IPS-18a (cell line): Measurements from ENCODE around the gene FADS2.
A peak's percentile ranks its signal among the peaks of the same experiment; 100 is the strongest.

Experiments used
- H3K27ac ChIP-seq: one replicate; pipeline ENCODE4 v1.5.1; 2013; ENCODE audit warnings: low read length
- H3K27me3 ChIP-seq: one replicate; pipeline ENCODE4 v1.6.1; 2013; ENCODE audit warnings: mild to moderate bottlenecking, low read length; ENCODE audit not compliant: control insufficient read depth, insufficient read depth
- H3K36me3 ChIP-seq: one replicate; pipeline ENCODE4 v1.6.1; 2013; ENCODE audit warnings: low read depth, low read length; ENCODE audit not compliant: control insufficient read depth
- H3K4me1 ChIP-seq: one replicate; pipeline ENCODE4 v1.6.1; 2013; ENCODE audit warnings: low read depth, low read length; ENCODE audit not compliant: control insufficient read depth
- H3K4me3 ChIP-seq: one replicate; pipeline ENCODE4 v1.5.1; 2013; ENCODE audit warnings: low read length
- H3K9ac ChIP-seq: one replicate; pipeline ENCODE4 v1.6.1; 2013; ENCODE audit warnings: mild to moderate bottlenecking, low read length, moderate library complexity
- H3K9me3 ChIP-seq: one replicate; pipeline ENCODE4 v1.6.1; 2013; ENCODE audit warnings: low read depth, low read length; ENCODE audit not compliant: control insufficient read depth

The FADS2 gene

DNA sequence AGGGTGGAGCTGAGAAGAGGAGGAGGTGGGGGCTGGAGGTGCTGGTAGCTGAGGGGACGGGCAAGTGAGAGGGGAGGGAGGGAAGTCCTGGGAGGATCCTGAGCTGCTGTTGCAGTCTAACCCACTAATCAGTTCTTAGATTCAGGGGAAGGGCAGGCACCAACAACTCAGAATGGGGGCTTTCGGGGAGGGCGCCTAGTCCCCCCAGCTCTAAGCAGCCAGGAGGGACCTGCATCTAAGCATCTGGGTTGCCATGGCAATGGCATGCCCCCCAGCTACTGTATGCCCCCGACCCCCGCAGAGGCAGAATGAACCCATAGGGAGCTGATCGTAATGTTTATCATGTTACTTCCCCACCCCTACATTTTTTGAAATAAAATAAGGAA lies 38.9 kb downstream of the FADS2 start:
- Histone ChIP-seq H3K4me1 (peaks cover 4% of the 10 kb centered on the region), H3K36me3 (peaks cover 34% of the 10 kb centered on the region), H3K27ac (no peak overlapping the region), H3K4me3 (no peak overlapping the region), H3K9me3 (no peaks in the 10 kb centered on the region), H3K27me3 (peaks cover 8% of the 10 kb centered on the region), H3K9ac (no peak overlapping the region)

GRCh38 chr11:61868571-61869428 lies 40.7 kb downstream of the FADS2 start:
- H3K4me1 ChIP-seq: peaks cover 4% of the 10 kb centered on the region
- no peak overlapping the region for H3K9ac ChIP-seq
- H3K27me3 ChIP-seq: peaks cover 11% of the 10 kb centered on the region
- peaks cover 21% of the 10 kb centered on the region for H3K36me3 ChIP-seq
- H3K9me3 ChIP-seq: no peaks in the 10 kb centered on the region
- no peak overlapping the region for H3K27ac ChIP-seq
- no peak overlapping the region for H3K4me3 ChIP-seq

GRCh38 chr11:61869429-61869707 lies 41.3 kb downstream of the FADS2 start:
- H3K27ac ChIP-seq: no peak overlapping the region

GRCh38 chr11:61869708-61870451 lies 41.8 kb downstream of the FADS2 start:
- H3K9ac ChIP-seq: no peak overlapping the region
- peaks cover 11% of the 10 kb centered on the region for H3K27me3 ChIP-seq
- H3K4me3 ChIP-seq: no peak overlapping the region
- H3K27ac ChIP-seq: no peak overlapping the region
- H3K36me3 ChIP-seq: peaks cover 15% of the 10 kb centered on the region
- no peaks in the 10 kb centered on the region for H3K9me3 ChIP-seq
- H3K4me1 ChIP-seq: peaks cover 4% of the 10 kb centered on the region

More at GRCh38 chr11:61869429-61869707, 41.3 kb downstream of the FADS2 start:
- H3K4me3 ChIP-seq: no peak overlapping the region
- peaks cover 20% of the 10 kb centered on the region for H3K36me3 ChIP-seq
- no peaks in the 10 kb centered on the region for H3K9me3 ChIP-seq
- H3K4me1 ChIP-seq: peaks cover 4% of the 10 kb centered on the region
- no peak overlapping the region for H3K9ac ChIP-seq
- peaks cover 11% of the 10 kb centered on the region for H3K27me3 ChIP-seq

DNA sequence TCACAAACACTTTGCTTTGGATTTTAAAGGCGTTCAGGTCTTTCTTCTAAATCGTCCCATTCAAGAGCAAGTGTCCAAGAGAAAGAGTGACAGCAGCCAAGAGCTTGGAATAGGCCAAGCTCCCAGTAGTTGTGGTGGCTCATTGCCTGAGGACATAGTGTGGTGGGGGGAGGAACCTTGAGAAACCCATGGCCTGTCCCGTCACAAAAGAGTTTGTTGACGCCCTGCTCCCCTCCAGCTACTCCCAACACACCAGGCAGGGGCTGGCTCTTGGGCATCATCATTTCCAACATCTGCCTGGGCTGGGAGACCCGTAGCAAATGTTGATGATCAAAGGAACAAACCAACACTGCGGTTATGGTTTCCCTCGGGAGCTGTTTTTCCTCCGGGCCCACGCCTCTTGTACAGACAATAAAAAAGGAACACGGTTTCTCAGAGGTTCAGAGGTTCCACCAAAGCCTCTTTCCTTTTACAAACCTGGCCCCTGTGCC lies 42.5 kb downstream of the FADS2 start:
- Histone ChIP-seq H3K4me3 (no peak overlapping the region), H3K9me3 (no peaks in the 10 kb centered on the region), H3K27ac (no peak overlapping the region), H3K36me3 (peaks cover 8% of the 10 kb centered on the region), H3K27me3 (peaks cover 11% of the 10 kb centered on the region), H3K4me1 (peaks cover 4% of the 10 kb centered on the region), H3K9ac (no peak overlapping the region)

- H3K4me1 ChIP-seq: peaks cover 4% of the 10 kb centered on the region
- peak overlapping the region; percentile 25 for H3K4me3 ChIP-seq
- H3K9me3 ChIP-seq: no peaks in the 10 kb centered on the region
- peaks cover 11% of the 10 kb centered on the region for H3K27me3 ChIP-seq
- peaks cover 4% of the 10 kb centered on the region for H3K36me3 ChIP-seq
- no peak overlapping the region for H3K9ac ChIP-seq
- no peak overlapping the region for H3K27ac ChIP-seq
Measured at GRCh38 chr11:61871158-61871597, 43.1 kb downstream of the FADS2 start.

- Histone ChIP-seq H3K9me3 (no peaks in the 10 kb centered on the region), H3K27ac (no peak overlapping the region), H3K4me3 (no peak overlapping the region), H3K27me3 (peaks cover 11% of the 10 kb centered on the region), H3K36me3 (no peaks in the 10 kb centered on the region), H3K9ac (no peak overlapping the region), H3K4me1 (peaks cover 4% of the 10 kb centered on the region)
Measured at GRCh38 chr11:61872935-61873565, 45.0 kb downstream of the FADS2 start.

- H3K27ac ChIP-seq: no peak overlapping the region
- peaks cover 11% of the 10 kb centered on the region for H3K27me3 ChIP-seq
- no peaks in the 10 kb centered on the region for H3K9me3 ChIP-seq
- H3K9ac ChIP-seq: no peak overlapping the region
- no peak overlapping the region for H3K4me3 ChIP-seq
- H3K4me1 ChIP-seq: peaks cover 4% of the 10 kb centered on the region
- H3K36me3 ChIP-seq: no peaks in the 10 kb centered on the region
Measured at GRCh38 chr11:61873588-61874376, 45.7 kb downstream of the FADS2 start.

DNA sequence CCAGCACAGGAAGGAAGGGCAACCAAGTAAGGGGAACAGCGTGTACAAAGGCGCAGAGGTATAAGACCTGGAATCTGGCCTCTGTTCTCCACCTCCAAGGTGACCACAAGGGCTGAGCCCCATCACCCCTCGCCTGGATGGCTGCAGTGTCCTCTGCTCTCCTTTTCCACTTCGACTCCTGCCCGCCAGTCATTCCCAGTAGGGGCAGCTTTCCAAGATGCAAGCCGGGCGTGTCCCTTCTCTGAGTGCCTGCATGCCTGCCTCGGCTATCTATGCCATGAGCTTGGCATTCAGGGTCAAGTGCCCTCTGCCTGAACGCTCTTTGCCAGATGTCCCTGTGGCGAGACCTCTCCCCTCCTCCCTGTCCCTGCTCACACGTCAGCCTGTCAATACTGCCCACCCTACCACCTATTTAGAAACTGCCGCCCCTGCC lies 46.3 kb downstream of the FADS2 start:
- Histone ChIP-seq H3K9me3 (no peaks in the 10 kb centered on the region), H3K4me3 (no peak overlapping the region), H3K4me1 (peaks cover 5% of the 10 kb centered on the region), H3K9ac (no peak overlapping the region), H3K27me3 (peaks cover 11% of the 10 kb centered on the region), H3K36me3 (no peaks in the 10 kb centered on the region), H3K27ac (no peak overlapping the region)

DNA sequence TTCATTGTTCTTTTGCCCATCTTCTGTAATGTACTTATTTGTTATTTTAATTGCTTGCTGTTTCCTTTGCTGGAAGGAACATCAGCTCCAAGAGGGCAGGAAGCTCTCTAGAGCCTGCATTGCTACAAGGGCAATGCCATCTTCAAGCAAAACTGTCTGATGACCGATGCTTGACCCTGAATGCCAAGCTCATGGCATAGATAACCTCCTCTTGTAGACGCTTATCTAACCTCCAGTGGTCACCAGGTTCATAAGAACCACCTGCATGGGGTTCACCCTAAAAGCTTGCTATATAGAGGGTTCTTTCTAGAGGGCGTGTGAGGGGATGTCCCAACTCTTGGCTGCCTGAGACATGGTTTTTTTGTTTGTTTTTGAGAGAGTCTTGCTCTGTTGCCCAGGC lies 46.8 kb downstream of the FADS2 start:
- H3K4me3 ChIP-seq: no peak overlapping the region
- peaks cover 10% of the 10 kb centered on the region for H3K4me1 ChIP-seq
- no peaks in the 10 kb centered on the region for H3K36me3 ChIP-seq
- H3K27ac ChIP-seq: no peak overlapping the region
- no peaks in the 10 kb centered on the region for H3K9me3 ChIP-seq
- H3K9ac ChIP-seq: no peak overlapping the region
- H3K27me3 ChIP-seq: peaks cover 11% of the 10 kb centered on the region

DNA sequence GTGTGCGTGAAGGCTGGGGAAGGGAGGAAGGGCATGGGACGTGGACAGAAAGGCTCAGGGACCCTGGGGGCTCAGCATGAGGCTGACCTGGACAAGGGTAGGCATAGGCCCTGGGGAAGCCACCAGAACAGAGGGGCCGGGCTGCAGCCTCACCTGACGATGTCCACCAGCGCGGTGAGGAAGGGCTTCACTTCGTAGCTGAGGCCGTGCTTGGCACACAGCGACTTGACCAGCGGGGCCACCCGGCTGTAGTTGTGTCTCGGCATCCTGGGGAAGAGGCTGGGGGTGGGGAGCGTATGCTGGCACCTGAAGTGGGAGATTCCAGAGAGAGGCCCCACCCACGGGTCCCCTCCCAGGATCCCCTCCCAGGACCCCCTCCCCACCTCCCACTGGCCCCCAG lies 47.6 kb downstream of the FADS2 start:
- Histone ChIP-seq H3K9me3 (no peaks in the 10 kb centered on the region), H3K36me3 (no peaks in the 10 kb centered on the region), H3K4me3 (no peak overlapping the region), H3K9ac (no peak overlapping the region), H3K4me1 (peaks cover 16% of the 10 kb centered on the region), H3K27me3 (peaks cover 11% of the 10 kb centered on the region), H3K27ac (no peak overlapping the region)
